H9 (cell line): ENCODE data around the gene OPTC. TPM values are rescaled to one million over a fixed set of nuclear protein-coding genes. Genes with fewer than 3 reads are reported as not detected.

Experiments
- DNase-seq: peaks from one replicate; pipeline ENCODE4 v3.0.0-alpha.2; 2017
- H2AFZ ChIP-seq: one replicate; pipeline ENCODE4 v1.6.1; 2013; ENCODE audit warnings: mild to moderate bottlenecking, low read length, control low read depth, moderate library complexity
- H2AK5ac ChIP-seq: 2 replicates; pipeline ENCODE4 v1.6.1; 2013; ENCODE audit warnings: low read length, control low read depth, mixed read lengths; ENCODE audit not compliant: insufficient read length
- H2BK120ac ChIP-seq: one replicate; pipeline ENCODE4 v1.6.1; 2013; ENCODE audit warnings: low read depth, mild to moderate bottlenecking, low read length, control low read depth, inconsistent platforms; ENCODE audit not compliant: poor library complexity, severe bottlenecking
- H2BK12ac ChIP-seq: 2 replicates; pipeline ENCODE4 v1.6.1; 2013; ENCODE audit warnings: low read length, control low read depth, mixed read lengths, low read depth; ENCODE audit not compliant: insufficient read length
- H2BK15ac ChIP-seq: 2 replicates; pipeline ENCODE4 v1.6.1; 2013; ENCODE audit warnings: low read depth, low read length, control low read depth
- H2BK20ac ChIP-seq: one replicate; pipeline ENCODE4 v1.6.1; 2013; ENCODE audit warnings: low read depth, mild to moderate bottlenecking, low read length, control low read depth, inconsistent platforms; ENCODE audit not compliant: poor library complexity, severe bottlenecking
- H2BK5ac ChIP-seq: 2 replicates; pipeline ENCODE4 v1.6.1; 2013; ENCODE audit warnings: low read length, control low read depth, mixed read lengths; ENCODE audit not compliant: insufficient read length
- H3K14ac ChIP-seq: 2 replicates; pipeline ENCODE4 v1.6.1; 2013; ENCODE audit warnings: low read length, control low read depth; ENCODE audit not compliant: insufficient read depth
- H3K18ac ChIP-seq: 2 replicates; pipeline ENCODE4 v1.6.1; 2013; ENCODE audit warnings: low read depth, mild to moderate bottlenecking, mixed read lengths, low read length, control low read depth; ENCODE audit not compliant: insufficient read length
- H3K23ac ChIP-seq: 2 replicates; pipeline ENCODE4 v1.6.1; 2013; ENCODE audit warnings: low read length, control low read depth, mixed read lengths, low read depth; ENCODE audit not compliant: insufficient read length
- H3K23me2 ChIP-seq: 2 replicates; pipeline ENCODE4 v1.6.1; 2013; ENCODE audit warnings: low read depth, mild to moderate bottlenecking, mixed read lengths, low read length, control low read depth; ENCODE audit not compliant: insufficient read length, poor library complexity, severe bottlenecking
- H3K27ac ChIP-seq: 2 replicates; pipeline ENCODE4 v1.5.1; 2013; ENCODE audit warnings: low read length, control low read depth, mixed read lengths, low read depth; ENCODE audit not compliant: insufficient read length
- H3K27me3 ChIP-seq: 2 replicates; pipeline ENCODE4 v1.6.1; 2013; ENCODE audit warnings: low read length, control low read depth, inconsistent platforms; ENCODE audit not compliant: insufficient read depth
- H3K4ac ChIP-seq: 2 replicates; pipeline ENCODE4 v1.6.1; 2013; ENCODE audit warnings: low read depth, mild to moderate bottlenecking, control low read depth, inconsistent platforms, low read length, moderate library complexity
- H3K4me1 ChIP-seq: 2 replicates; pipeline ENCODE4 v1.6.1; 2013; ENCODE audit warnings: low read length, control low read depth, inconsistent platforms; ENCODE audit not compliant: insufficient read depth
- H3K4me2 ChIP-seq: 2 replicates; pipeline ENCODE4 v1.6.1; 2013; ENCODE audit warnings: low read length, control low read depth, mixed read lengths; ENCODE audit not compliant: insufficient read length, insufficient read depth
- H3K56ac ChIP-seq: 2 replicates; pipeline ENCODE4 v1.6.1; 2013; ENCODE audit warnings: low read depth, mild to moderate bottlenecking, mixed read lengths, low read length, control low read depth; ENCODE audit not compliant: insufficient read length
- H3K79me1 ChIP-seq: 2 replicates; pipeline ENCODE4 v1.6.1; 2013; ENCODE audit warnings: low read depth, mild to moderate bottlenecking, moderate library complexity, low read length, control low read depth, inconsistent platforms; ENCODE audit not compliant: insufficient read depth, poor library complexity, severe bottlenecking
- H3K79me2 ChIP-seq: 2 replicates; pipeline ENCODE4 v1.6.1; 2013; ENCODE audit warnings: low read length, control low read depth, inconsistent platforms; ENCODE audit not compliant: insufficient read depth
- H3K9ac ChIP-seq: 2 replicates; pipeline ENCODE4 v1.6.1; 2013; ENCODE audit warnings: low read length, control low read depth, mixed read lengths; ENCODE audit not compliant: insufficient read length; ENCODE audit errors: extremely low read depth
- H3K9me3 ChIP-seq: one replicate; pipeline ENCODE4 v1.6.1; 2013; ENCODE audit warnings: low read depth, low read length, inconsistent platforms; ENCODE audit not compliant: control insufficient read depth
- H3T11ph ChIP-seq: one replicate; pipeline ENCODE4 v1.6.1; 2013; ENCODE audit warnings: mild to moderate bottlenecking, low read length, control low read depth, inconsistent platforms
- H4K20me1 ChIP-seq: one replicate; pipeline ENCODE4 v1.6.1; 2013; ENCODE audit not compliant: control insufficient read depth, insufficient read length, insufficient read depth
- H4K5ac ChIP-seq: 2 replicates; pipeline ENCODE4 v1.6.1; 2013; ENCODE audit warnings: low read depth, mild to moderate bottlenecking, mixed read lengths, low read length, control low read depth; ENCODE audit not compliant: insufficient read length
- H4K8ac ChIP-seq: replicated peaks from 2 replicates; pipeline ENCODE4 v1.6.1; 2013; ENCODE audit warnings: low read length, control low read depth, mixed read lengths, low read depth; ENCODE audit not compliant: insufficient read length
- H4K91ac ChIP-seq: 2 replicates; pipeline ENCODE4 v1.6.1; 2013; ENCODE audit warnings: low read depth, mild to moderate bottlenecking, moderate library complexity, mixed read lengths, low read length, control low read depth; ENCODE audit not compliant: insufficient read length
- H3K27ac Mint-ChIP-seq, 3 experiments: 2 replicates in 2 of 3; 3 replicates in 1 of 3; pipeline ENCODE4 v1.8.0; 2020 to 2021; ENCODE audit warnings: mixed read lengths in 3 of 3, mild to moderate bottlenecking in 1 of 3, moderate library complexity in 1 of 3
- H3K27me3 Mint-ChIP-seq: 2 replicates; pipeline ENCODE4 v1.8.0; 2021; ENCODE audit warnings: low read depth, mild to moderate bottlenecking, moderate library complexity, mixed read lengths
- H3K36me3 Mint-ChIP-seq, 3 experiments: 2 replicates in 2 of 3; 3 replicates in 1 of 3; pipeline ENCODE4 v1.8.0; 2020 to 2021; ENCODE audit warnings: low read depth in 3 of 3, mixed read lengths in 3 of 3; ENCODE audit not compliant: insufficient read depth in 1 of 3
- H3K4me1 Mint-ChIP-seq, 2 experiments: 2 replicates each; pipeline ENCODE4 v1.8.0; 2020; ENCODE audit warnings: mixed read lengths in 2 of 2
- H3K4me3 Mint-ChIP-seq, 2 experiments: 2 replicates in 1 of 2; 3 replicates in 1 of 2; pipeline ENCODE4 v1.8.0; 2020 to 2021; ENCODE audit warnings: mild to moderate bottlenecking in 2 of 2, mixed read lengths in 2 of 2, moderate library complexity in 1 of 2
- H3K9me3 Mint-ChIP-seq, 2 experiments: 2 replicates in 1 of 2; 3 replicates in 1 of 2; pipeline ENCODE4 v1.8.0; 2020; ENCODE audit warnings: mild to moderate bottlenecking in 2 of 2, mixed read lengths in 2 of 2, moderate library complexity in 1 of 2
- WGBS: extraction: QIAGEN DNeasy Blood & Tissue Kit; methylation state at CpG from one replicate; pipeline ENCODE4 v1.1.7; 2013; ENCODE audit warnings: missing lambda C conversion rate, low lambda C conversion rate, mixed read lengths; ENCODE audit not compliant: insufficient read length; ENCODE audit errors: extremely low coverage; 5-methylcytosine and 5-hydroxymethylcytosine counted together
- total RNA-seq: library from RNA; stranded (reverse); gene quantifications from 2 replicates; pipeline ENCODE4 v1.2.1, GENCODE V29; 2021
- TF ChIP-seq, protein P1 (sequence below): fragments of 200-600 bp; sonication (generic); conservative IDR thresholded peaks from 3 replicates; pipeline ENCODE4 v1.8.0; 2021; ENCODE audit warnings: antibody characterized with exemption, mild to moderate bottlenecking

OPTC gene
- total RNA-seq, 1 experiment from 2014 or later = 1.1 TPM

DNA sequence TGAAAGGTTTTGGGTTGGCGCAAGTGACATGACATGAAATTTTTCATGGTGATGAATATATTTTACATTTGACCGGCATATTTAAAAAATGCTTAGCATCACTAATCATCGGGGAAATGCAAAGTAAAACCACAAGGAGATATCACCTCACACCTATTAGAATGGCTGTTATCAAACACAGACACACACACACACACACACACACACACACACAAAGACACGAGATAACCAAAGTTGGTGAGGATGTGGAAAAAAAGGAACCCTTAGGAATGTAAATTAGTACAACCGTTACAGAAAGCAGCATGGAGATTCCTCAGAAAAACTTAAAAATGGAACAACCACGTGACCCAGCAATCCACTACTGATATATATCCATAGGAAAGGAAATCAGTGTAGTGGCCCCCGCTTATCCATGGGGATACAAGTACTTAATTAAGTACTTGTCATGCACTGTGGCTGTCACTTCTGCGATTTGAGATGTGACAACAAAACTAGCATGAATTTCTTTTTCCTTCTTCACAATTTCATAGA lies 34.2 kb upstream of the OPTC start:
- Histone ChIP-seq H3K18ac (no peak overlapping the region), H2BK120ac (no peak overlapping the region), H3K23me2 (no peaks in the 10 kb centered on the region), H4K8ac (no peak overlapping the region), H2BK20ac (no peak overlapping the region), H3T11ph (no peak overlapping the region), H3K4me1 (no peaks in the 10 kb centered on the region), H2BK15ac (no peak overlapping the region), H2BK5ac (no peak overlapping the region), H2AFZ (no peak overlapping the region), H2BK12ac (no peak overlapping the region), H4K91ac (no peak overlapping the region), H3K9me3 (no peaks in the 10 kb centered on the region), H3K27me3 (no peaks in the 10 kb centered on the region), H4K5ac (no peak overlapping the region), H2AK5ac (no peak overlapping the region), H4K20me1 (no peaks in the 10 kb centered on the region), H3K23ac (no peak overlapping the region), H3K14ac (no peak overlapping the region), H3K9ac (no peak overlapping the region), H3K4me2 (no peak overlapping the region), H3K27ac (no peak overlapping the region), H3K4ac (no peak overlapping the region), H3K56ac (no peak overlapping the region), H3K79me2 (no peaks in the 10 kb centered on the region), H3K79me1 (no peaks in the 10 kb centered on the region)
- no peak for DNase-seq
- TF ChIP-seq, protein P1, sequence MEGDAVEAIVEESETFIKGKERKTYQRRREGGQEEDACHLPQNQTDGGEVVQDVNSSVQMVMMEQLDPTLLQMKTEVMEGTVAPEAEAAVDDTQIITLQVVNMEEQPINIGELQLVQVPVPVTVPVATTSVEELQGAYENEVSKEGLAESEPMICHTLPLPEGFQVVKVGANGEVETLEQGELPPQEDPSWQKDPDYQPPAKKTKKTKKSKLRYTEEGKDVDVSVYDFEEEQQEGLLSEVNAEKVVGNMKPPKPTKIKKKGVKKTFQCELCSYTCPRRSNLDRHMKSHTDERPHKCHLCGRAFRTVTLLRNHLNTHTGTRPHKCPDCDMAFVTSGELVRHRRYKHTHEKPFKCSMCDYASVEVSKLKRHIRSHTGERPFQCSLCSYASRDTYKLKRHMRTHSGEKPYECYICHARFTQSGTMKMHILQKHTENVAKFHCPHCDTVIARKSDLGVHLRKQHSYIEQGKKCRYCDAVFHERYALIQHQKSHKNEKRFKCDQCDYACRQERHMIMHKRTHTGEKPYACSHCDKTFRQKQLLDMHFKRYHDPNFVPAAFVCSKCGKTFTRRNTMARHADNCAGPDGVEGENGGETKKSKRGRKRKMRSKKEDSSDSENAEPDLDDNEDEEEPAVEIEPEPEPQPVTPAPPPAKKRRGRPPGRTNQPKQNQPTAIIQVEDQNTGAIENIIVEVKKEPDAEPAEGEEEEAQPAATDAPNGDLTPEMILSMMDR = no peak
- Mint-ChIP-seq H3K4me3 (no peak overlapping the region), H3K4me1 (peaks cover 16 to 29% of the 10 kb centered on the region in 2 experiments), H3K9me3 (no peaks in the 10 kb centered on the region; a peak in 2 of 5 replicates), H3K27me3 (peaks cover 8% of the 10 kb centered on the region), H3K36me3 (no peaks in the 10 kb centered on the region), H3K27ac (no peak overlapping the region)
- WGBS = no CpG with 5 or more reads among the region's 8 CpGs
